Melanocyte of skin (primary cell): ENCODE measurements around the gene TOLLIP. TPM values are rescaled to one million over a fixed set of nuclear protein-coding genes. Genes with fewer than 3 reads are reported as not detected.

Experiments
- small RNA-seq, 2 donors: library from RNA; depleted of rRNA; stranded (forward); fragments of <200 nt; gene quantifications; one replicate each; pipeline ENCODE3, GENCODE V24; 2012
- total RNA-seq, 2 donors: library from RNA; depleted of rRNA; stranded (reverse); fragments of >200 nt; gene quantifications; 2 replicates each; pipeline ENCODE4 v1.2.3, GENCODE V29; 2012

Gene TOLLIP
- 10 to 100 TPM; 48.0 to 55.4 TPM for total RNA-seq

DNA sequence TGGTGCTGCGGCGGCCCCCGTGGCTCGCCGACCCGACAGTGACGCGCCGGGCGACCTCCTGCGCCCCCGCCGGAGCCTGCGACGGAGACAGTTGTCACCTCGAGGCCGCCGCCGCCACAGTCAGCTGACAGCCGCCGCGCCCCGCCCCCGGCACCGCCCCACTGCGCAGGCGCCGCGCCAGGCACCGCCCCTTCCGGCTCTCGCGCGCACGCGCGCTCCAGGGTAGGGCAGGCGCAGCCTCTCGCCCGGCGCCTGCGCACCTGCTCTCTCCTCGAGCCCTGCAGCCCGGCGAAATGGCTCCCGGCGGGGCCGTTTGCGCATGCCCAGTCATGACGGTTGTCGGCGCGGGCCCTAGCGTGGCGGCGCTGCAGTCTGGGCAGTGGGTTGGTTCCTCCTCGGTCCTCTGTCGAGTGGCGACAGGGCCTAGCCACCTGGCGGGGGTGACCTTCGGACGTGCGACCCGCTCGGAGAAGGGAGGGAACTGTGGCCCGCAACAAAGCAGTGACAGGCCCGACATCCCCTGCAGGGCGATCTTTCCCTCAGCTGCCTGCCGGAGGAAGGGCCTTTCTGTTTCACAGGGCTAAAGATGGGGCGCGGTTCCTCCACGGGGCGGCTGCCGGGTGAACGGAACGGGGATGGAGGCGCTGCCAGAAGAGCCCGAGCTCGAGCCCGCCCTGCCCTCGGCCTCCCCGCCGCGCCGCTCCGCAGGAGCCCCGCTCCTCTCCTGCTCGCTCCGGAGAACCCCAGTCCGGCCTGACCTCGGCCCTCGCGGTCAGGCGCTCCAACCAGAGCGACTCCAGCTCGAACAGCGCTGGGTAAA, at the start of gene TOLLIP:
Gene TOLLIP (minus strand): TSS at position 135 of the 820 bp plus-strand sequence. CDS start 134 bp downstream, at position 1.

Small RNA genes within 50 kb of the gene (small RNA-seq; reads per million reads assigned to genes)
- gene MIR6744 = 0 to 0.23 reads per million in 2 donors

Other genes with a start within 250 kb of the TOLLIP start
- gene MUC2, start 234.8 kb downstream of the TOLLIP start, total RNA-seq = not detected
- not detected for gene MUC5AC, start 151.7 kb downstream of the TOLLIP start, total RNA-seq
- gene MUC5B, start 86.6 kb downstream of the TOLLIP start, total RNA-seq = 1 to 10 TPM in 1 of 2 donors, under 1 TPM in 1; 1.00 to 1.0 TPM
- under 1 TPM; 0.69 to 1.00 TPM for gene BRSK2, start 80.3 kb upstream of the TOLLIP start, total RNA-seq
- 10 to 100 TPM; 22.3 to 25.1 TPM for gene MOB2, start 177.1 kb upstream of the TOLLIP start, total RNA-seq